HuH-7.5 (cell line): ENCODE results near the gene CPS1.

ENCODE experiments used
- DNase-seq: peaks from one replicate; pipeline ENCODE4 v3.0.0; 2011; ENCODE audit warnings: low spot score

Gene CPS1

GRCh38 chr2:210556329-210556980 lies at the start of gene CPS1:
Gene CPS1, plus strand, starts transcription at chr2:210556599. Its CDS starts 135 bp downstream, at chr2:210556734.
- no peak for DNase-seq

GRCh38 chr2:210515911-210516310 lies 40.5 kb upstream of the CPS1 start:
- DNase-seq = no peak

DNA sequence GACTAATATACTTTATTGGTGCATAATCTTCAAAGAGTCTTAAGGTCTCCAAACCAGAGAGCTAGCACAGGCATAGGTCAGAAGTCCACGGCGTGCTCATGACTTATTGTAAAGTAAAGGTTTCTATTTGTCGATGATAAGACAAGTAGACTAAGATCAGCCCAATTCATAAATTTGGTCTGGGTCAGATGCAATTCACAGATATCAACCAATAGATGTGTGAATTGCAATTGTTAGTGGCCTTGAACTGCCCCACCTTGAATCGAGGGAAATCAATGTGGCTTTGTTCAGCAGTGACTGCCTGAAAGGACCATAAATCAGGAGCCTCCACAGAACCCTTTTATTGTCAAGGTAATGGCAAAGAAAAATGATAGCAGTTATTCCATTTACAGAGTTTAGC lies 39.1 kb upstream of the CPS1 start:
- DNase-seq = no peak

DNA sequence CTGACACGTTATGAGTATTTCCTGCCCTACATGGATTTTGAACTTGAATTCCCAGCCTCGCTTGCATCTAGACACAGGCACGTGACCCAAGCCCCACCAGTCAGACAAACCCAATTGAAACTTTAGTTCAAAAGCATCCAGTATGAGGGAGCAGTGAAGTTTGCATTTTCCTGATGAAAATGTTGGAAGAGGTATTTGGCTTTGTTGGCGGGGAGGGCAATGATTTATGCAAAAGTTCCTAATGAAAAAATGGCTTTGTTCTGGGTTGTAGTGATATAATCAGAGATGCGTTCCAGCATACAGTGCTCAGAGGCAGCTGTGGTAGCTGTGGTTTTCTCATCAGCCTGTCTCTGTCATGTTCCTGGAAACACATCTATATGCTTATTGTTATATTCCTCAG lies 36.8 kb upstream of the CPS1 start:
- no peak for DNase-seq

GRCh38 chr2:210522399-210522798 lies 34.0 kb upstream of the CPS1 start:
- no peak for DNase-seq

DNA sequence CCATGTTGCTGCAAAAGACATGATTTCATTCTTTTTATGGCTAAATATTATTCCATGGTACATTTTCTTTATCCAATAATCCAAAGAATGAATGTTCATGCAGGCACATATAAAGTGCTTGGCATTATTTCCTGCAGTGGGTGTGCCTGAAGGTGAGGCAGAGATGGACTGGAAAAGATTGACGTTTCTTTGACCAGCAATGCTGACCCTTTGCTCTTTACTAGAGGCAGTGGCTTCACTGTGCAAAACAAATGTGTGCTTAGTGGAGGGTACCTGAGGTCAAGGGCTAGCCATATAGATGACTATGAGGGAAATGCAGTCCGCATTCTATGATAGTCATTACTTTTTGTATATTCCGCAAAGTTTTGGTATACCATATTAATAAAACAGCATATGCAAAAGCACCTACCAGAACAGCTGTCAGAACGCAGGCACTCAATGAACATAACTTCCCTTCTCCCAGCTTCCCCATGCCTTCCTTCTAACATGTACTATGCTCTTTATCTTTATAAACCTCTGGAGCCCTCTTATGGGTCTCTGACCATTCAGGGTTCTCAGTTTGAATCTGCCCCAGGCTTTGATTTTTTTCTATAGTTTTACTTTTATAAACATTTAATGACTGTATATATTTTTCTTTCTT lies 32.6 kb upstream of the CPS1 start:
- no peak for DNase-seq

DNA sequence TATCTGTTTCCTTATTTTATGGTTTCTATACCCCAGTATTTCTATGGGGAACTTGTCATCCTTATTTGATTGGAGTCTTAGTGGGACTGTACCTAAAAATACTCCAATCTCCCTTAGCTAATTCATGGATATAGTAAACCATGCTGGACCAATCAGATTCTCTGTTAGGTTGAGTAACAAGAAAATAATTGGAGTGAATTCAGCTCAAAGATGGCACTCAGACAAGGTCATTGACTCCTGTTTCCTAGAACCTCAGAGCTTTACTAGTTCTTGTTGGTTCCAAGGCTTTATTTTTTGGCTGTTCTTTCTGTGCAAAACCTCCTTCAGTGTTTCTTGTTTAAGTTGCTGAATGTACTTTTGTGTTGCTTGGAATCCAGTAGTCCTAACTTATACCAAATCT lies 31.9 kb upstream of the CPS1 start:
- no peak for DNase-seq

DNA sequence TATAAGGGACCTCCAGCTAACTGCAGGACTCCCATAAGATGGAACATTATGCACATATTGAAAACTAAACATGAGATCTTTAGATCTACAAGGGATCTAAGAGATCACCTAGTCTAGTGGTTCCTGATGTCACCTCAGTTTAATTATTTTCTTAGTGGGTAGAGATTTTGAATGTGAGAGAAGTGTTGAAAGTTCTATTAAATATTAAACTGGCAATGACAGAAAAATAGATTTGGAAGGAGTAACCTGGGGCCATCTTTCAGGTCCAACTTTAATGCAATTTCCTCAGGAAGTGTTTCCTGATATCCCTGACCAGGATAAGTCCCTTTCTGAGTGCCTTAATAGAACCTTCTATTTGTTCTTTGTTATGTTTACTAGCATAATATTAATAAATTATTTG lies 29.1 kb upstream of the CPS1 start:
- DNase-seq = no peak

DNA sequence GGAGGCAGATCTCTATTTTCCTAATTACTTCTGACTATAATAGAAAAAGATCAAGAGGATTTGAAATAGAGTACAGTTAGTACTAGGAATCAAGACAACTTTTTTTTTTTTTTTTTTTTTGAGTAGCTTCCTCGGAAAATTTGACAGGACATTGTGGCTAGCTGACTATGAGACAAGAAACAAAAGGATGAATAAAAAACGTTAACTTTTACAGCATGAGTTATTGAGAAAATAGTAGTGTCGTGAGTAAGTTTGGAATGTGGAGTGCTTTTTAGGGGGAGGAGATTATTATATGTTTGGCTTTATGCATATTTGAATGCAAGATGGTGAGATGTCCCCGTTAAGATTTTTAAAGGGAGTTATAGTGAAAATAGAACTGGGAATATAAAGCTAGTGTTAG lies 27.7 kb upstream of the CPS1 start:
- no peak for DNase-seq

- DNase-seq = no peak
Measured at GRCh38 chr2:210531050-210531449, 25.3 kb upstream of the CPS1 start.

DNA sequence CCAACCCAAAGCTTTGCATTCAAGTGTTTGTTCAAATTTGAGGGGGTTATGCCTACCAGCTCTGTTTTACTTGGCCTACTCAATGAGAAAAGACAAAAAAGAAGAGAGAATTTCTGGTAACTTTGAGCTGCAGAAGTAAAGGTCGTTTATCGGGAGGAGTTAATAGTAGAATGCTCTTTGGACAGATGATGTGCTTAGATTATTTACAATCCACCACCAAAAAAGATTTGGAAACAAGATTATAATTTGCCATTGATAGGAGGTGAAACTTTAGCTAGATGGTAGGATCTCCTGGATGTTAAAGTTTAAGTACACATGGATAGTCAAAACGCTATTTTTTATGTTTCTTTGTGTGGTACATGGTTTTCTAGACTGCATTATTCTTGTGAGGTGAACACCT lies 24.9 kb upstream of the CPS1 start:
- DNase-seq = no peak

- no peak for DNase-seq
Measured at GRCh38 chr2:210533389-210533788, 23.0 kb upstream of the CPS1 start.

- no peak for DNase-seq
Measured at GRCh38 chr2:210534879-210535278, 21.5 kb upstream of the CPS1 start.

GRCh38 chr2:210536973-210537650 lies 19.3 kb upstream of the CPS1 start:
- no peak for DNase-seq

- DNase-seq = no peak
Measured at GRCh38 chr2:210539035-210539434, 17.4 kb upstream of the CPS1 start.

DNA sequence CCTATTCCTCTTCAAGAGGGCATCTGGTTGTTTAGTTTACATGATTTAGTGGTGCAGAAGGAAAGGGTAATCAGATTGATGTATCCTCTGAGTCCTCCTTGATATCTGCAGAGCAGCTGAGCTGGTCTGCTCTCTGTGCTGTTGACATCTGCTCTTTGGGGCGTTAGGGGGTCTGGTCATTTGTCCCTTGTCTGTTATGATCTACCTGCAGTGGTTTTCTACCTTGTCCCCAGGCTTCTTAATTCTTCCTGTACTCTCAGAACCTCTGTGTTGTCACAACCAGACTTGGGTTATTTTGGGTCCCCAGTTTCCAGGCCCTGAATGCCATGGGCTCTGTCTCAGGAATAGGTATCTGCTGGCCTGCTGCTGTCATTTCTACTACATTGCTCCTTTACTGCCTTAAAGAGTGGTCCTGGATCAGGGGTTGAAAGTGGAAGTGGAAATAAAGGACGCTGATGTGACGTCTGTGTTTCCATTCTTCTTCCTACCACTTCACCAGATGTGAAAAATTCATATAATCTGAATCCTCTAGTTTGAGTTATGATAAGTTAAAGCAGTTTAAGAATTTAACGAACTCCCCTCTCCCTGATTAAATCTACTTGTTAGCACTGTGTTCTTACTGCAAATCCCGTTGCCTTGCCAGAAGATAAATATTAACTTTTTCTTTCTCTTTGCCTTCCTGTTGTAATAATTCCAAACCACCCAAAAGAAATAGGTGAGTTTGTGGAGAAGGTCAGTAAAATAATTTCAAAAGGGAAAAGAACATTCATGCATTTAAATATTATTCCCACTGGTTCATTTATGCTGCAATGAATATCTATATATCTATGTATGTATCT lies 16.6 kb upstream of the CPS1 start:
- DNase-seq = no peak

DNA sequence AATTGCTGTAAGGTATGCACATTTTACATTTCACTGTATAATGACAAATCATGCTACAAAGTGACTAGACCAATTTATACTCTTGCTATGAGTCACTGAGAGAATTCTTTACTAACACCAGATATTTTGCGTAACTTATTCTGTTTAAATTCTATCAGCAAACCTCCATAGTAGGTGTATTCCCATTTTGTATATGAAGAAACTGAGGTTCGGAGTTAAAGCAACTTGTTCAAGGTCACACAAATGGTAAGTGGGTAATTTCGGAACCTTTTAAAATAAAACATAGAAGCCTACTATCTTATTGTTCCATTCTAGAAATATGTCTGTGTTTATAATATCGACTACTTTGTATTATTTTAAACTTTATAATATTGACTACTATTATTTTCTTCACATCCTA lies 15.9 kb upstream of the CPS1 start:
- no peak for DNase-seq

- DNase-seq = no peak
Measured at GRCh38 chr2:210540900-210541289, 15.5 kb upstream of the CPS1 start.

- DNase-seq = peak; percentile 16
Measured at GRCh38 chr2:210541290-210541902, 15.0 kb upstream of the CPS1 start.

- no peak for DNase-seq
Measured at GRCh38 chr2:210544007-210544590, 12.3 kb upstream of the CPS1 start.

- DNase-seq = no peak
Measured at GRCh38 chr2:210544831-210545230, 11.6 kb upstream of the CPS1 start.
